ENCODE measurements around the gene COL8A1.
A peak's percentile ranks its signal among the peaks of the same experiment; 100 is the strongest.

COL8A1 gene

GRCh38 chr3:99674086-99674789 lies 35.8 kb downstream of the COL8A1 start:
- DNase-seq: no peak

- DNase-seq: peak in 1 of 14 donors; percentile 11
Measured at GRCh38 chr3:99678023-99678422, 39.6 kb downstream of the COL8A1 start.

GRCh38 chr3:99678896-99679295 lies 40.5 kb downstream of the COL8A1 start:
- DNase-seq: no peak

GRCh38 chr3:99681512-99681911 lies 43.1 kb downstream of the COL8A1 start:
- no peak for DNase-seq

GRCh38 chr3:99681976-99682375 lies 43.6 kb downstream of the COL8A1 start:
- no peak for DNase-seq

DNA sequence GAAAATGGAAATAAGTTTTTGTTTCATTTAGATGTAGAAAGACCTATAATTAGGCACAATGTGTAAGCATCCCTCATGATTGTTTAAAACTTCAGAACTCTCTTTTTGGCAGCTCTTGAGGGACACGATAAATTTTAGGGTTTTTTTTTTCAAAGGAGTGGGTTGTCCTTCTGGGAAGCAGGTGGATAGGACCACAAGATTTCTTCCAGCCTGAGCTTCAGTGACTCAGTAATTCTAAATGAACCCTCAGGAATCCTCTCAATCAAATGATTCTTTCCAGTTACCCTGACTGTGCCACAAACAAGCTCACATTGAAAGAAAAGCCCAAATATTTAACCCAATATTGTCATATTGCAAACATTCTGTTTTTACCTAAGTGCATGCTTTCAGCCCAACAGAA lies 45.1 kb downstream of the COL8A1 start:
- DNase-seq: peak in 1 of 14 donors; percentile 10

DNA sequence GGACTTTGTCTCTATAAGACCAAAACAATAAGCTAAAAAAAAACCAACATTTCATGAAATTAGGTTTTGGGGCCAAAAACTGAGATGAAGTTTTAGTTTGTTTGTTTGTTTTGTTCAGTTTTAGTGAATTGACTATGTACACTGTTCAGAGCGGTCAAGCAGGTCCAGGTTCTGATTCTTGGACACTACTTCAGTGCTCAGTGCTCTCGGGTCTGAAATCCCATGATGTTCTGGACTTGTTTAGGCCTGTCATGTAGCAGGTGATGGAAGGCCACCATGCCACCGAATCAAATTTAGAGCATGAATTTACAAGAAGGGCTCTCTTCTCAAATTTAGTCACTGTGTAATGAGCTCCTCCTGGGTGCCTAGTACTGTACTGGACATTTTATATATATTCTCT lies 45.5 kb downstream of the COL8A1 start:
- DNase-seq: no peak

DNA sequence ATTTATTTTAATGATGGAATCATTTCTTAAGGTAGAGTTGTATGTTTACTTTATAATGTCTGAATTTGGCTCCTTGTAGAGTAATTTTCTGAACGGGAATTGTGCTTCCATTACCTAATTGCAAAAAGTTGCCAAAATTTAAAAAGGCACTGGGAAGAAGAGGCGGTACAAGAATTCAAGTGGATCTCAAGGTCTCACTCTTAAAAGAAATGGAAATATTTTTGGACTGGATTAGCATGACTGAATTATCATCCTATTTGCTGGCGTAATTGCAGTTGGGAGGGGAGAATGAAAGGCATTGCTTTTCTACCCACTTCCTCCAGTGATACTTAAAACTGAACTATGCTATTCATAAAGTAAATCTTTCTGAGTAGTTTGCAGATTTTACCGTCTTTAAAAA lies 46.2 kb downstream of the COL8A1 start:
- DNase-seq: no peak

DNA sequence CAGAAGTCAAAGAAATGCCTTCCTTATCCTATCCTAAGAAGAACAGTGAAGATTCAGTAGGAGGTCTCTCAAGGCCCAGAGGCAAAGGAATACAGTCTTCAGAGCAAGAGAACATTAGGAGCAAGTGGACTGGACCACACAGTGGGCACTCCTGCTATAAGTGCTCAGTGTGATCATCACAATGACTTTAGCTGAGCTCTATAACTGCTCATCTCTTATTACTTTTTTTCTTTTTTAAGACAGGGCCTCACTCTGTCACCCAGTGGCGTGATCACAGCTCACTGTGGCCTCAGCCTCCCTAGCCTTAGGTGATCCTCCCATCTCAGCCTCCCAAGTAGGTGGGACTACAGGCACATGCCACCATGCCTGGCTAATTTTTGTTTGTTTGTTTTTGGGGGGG lies 48.1 kb downstream of the COL8A1 start:
- no peak for DNase-seq

GRCh38 chr3:99686955-99687612 lies 48.7 kb downstream of the COL8A1 start:
- peak in 6 of 14 donors; percentile 1 to 20 (median 8) for DNase-seq

- no peak for DNase-seq
Measured at GRCh38 chr3:99690761-99691369, 52.5 kb downstream of the COL8A1 start.

DNA sequence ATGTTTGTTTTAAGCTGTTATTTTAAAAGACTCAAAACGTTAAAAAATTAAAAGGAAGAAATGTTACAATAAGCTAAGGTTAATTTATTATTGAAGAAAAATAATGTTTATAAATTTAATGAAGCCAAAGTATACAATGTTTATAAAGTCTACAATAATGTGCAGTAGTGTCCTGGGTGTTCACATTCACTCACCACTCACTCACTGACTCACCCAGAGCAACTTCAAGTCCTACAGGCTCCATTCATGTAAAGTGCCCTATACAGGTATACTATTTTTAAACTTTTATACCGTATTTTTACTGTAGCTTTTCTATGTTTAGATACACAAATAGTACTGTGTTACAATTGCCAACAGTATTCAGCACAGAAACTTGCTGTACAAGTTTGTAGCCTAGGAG lies 55.2 kb downstream of the COL8A1 start:
- DNase-seq: no peak

DNA sequence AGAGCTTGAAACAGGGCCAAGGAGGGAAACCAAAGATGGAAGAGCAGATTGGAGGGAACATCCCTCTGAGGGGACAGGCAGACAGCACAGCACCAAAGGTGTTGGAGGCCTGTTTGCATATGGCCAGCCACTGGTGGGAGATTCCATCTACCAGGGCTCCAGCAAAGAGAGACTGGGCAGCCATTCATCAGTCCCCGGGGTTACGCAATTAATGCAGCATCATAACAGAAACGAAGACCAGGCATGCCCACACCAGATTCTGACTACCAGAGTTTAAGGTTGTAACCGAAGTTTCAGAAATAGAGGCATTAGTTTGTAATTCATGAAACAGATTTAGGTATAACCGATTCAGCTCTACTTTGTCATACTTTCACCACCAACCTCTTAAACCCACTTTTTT lies 58.1 kb downstream of the COL8A1 start:
- no peak for DNase-seq

DNA sequence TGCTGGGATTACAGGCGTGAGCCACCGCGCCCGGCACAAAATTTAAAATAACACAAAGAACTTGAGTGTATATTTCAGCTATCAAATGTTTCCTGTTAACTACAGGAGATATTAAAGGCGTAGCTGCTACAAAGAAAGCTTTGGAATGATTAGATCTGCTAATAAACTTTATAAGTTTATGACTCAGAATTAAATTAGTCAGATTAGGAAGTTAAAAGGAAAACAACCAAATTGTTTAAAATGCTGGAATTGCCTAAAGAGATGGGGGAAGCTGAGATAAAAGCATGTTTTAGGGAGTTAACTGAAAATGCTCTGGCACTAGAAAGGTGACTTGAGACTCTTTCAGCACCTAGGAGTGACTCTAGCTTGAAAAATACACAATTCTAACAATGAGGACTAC lies 58.9 kb downstream of the COL8A1 start:
- no peak for DNase-seq

DNA sequence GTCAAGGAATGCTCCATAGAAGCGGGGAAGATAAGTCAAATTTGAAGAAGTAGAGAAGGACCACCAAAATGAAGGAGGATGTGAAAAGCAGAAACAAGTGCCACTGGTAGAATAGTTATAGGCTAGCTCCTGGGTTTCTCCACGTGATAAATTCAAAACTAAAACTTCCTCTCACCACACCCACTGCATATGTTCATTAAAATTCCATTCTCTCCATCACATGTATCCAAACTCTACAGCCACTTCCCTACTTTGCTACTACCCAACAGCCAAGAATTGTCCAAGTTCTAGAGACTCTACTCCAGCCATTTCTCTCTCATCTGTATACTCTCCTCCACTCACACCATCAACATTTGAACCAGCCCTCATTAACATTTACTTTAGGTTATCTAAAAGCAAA lies 60.5 kb downstream of the COL8A1 start:
- DNase-seq: no peak

- no peak for DNase-seq
Measured at GRCh38 chr3:99699841-99700240, 61.4 kb downstream of the COL8A1 start.

DNA sequence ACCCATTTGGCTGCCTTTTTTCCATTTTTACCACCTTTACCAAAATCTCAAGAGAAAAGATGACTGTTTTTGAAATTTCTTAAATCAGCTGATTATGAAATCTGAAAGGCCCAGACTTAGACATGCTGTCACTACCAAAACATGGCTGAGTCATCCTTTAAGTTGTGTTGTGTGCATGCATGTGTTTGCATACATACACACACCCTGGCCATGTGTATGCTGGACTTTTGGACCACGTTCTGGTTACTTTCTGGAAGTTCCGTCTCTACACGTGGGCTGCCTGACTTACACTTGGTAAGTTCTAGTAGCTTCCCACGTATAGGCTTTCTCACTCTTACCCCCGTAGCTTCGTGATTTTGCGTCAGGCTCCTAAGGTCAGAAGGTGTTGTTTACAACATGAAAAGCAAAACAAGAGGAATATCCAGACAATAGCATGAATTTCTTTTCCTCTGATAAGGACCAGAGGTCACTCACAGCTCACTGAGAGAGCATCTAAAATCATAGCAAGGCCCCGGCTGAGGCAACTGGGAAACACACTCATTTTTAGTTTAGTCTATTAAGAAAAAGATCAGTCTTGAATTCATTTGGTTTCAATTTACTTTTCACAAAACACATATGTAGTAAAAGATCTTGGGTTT lies 62.4 kb downstream of the COL8A1 start:
- DNase-seq: no peak

DNA sequence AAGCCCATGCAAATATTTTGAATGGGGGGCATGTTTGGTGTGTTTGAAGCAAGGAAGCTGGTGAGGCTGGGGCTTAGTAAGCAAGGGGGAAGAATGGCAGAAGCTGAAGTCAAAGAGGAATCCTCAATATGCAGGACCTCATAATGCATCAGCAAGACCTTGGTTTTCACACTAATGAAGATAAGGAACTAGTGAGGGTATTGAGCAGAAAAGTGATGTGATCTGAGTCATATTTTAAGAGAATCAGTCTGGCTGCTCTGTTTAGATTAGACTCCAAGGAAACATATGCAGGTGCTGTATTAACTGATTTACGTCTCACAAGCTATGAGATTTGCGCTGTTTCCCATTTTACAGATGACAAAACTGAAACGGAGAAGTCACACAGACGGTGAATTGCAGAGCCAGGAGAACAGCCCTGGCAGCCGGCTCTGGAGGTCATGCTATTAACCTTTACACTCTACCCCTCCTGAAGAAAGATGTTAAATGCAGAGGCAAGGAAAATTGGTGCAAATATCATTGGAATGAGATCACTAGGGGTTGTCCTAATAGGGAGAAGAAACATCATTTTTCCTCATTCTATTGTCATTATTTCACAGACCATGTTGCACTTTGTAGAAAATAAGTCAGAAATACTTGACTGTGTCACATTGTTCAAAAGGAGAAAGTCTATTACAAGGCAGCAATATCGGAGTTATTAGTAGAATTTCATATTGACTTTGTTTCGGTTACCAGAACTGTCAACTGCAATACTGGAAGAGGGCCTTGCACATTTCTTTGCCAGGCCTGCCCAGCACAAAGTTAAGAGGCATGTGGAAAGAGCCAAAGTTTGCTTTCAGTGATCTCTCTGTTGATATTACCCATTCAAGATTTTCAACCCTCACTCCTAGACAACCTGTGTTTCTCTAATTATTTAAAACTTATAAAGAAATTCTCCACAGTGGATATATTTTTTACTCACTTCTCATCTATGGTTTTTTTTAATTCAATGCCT lies 64.9 kb downstream of the COL8A1 start:
- DNase-seq: no peak

DNA sequence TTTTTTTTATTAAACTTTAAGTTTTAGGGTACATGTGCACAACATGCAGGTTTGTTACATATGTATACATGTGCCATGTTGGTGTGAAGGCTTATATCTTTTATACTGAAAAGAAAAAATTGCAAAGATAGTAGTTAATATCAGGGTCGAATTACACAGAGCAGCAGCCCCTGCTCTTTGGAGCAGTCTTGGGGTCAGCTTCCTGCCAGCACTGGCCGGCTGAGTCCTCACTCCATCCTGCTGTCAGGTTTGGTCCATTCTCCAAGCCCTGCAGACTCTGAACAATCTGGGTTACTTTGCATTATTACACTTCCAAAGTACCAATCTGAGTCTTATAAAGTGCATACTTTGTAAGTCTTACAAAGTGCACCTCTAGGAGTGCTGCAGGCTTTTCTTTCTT lies 66.0 kb downstream of the COL8A1 start:
- DNase-seq: no peak

DNA sequence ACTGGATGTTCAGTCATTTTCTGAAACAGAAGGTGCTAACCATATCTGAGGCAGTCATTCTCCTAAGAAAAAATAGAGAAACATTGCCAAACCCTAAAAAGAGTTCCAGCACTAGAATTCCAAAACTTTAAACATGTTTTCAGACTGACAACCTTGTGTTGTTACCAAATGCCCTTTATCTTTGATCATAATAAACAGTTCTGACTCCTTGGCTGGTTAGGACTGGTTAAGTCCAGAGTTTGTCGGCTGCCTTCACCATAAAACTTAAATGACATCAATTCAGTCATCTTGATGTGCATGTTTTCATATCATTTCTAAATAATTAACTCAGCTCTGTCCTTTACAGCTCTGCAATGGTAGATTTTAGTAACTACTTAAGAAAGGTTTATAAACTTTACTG lies 68.0 kb downstream of the COL8A1 start:
- DNase-seq: no peak

DNA sequence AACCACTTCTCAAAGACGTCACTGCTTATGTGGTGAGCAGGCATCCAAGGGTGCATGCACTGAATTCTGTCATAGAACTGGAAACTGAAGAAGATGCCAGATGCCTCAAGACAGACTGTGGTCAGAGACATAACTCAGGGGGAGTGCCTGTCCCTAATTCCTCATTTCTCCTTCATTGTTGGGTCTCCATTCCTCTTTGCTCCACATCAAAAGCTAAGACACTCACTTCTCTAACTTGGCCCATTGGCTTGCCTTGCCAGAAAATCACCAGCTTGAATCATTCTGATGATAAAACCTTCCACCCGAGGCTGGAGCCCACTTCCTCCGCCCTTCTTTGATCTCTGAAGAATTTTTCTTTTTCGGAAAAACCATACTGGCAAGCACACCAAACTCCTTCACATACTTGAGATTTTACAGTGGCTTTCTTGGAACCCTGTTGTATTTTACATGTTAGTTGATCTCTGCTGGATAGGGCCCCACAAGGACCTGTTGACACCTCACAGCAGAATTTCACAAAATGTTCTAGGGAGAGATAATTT lies 69.9 kb downstream of the COL8A1 start:
- no peak for DNase-seq

DNA sequence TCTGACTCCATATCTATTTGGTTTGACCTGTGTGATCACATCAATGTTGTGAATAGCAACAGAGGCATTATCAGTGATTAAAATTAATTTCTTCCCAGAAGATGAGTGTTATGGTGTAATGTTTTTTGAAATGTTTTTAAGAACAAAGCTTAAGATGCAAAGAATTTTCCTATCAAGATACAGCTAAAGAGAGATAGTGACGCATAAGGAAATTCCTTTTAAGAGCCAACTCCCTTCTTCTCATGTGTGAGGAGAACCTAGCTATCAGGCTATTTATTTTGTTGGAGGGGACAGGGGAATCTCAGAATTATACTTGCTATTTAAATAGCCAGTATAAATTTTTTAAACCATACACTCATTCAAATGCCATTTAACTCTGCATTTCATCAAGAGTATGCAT lies 71.3 kb downstream of the COL8A1 start:
- no peak for DNase-seq

Measured in C1 segment of cervical spinal cord (tissue), 14 donors.